Stimulated activated CD4-positive, alpha-beta T cell treated with anti-CD3 and anti-CD28 coated beads, TNF-alpha, amount 100 ng/mL, for 48 hours (primary cell): Measurements from ENCODE around the gene IQUB.
"Not testable (repeated sequence)": the region's sequence is repeated elsewhere in the genome, so short reads cannot be mapped to it uniquely, and the experiment has no call there.

ENCODE experiments used
- DNase-seq, 3 donors: peaks; one replicate each; pipeline ENCODE4 v3.0.0-alpha.2; 2020; ENCODE audit warnings: low read depth in 3 of 3

IQUB gene

GRCh38 chr7:123539871-123540270 is 5.5 kb upstream of the IQUB start:
- no peak for DNase-seq

GRCh38 chr7:123538897-123539296 is 4.5 kb upstream of the IQUB start:
- DNase-seq = no peak

- DNase-seq = no peak
Observed at GRCh38 chr7:123538189-123538714, 3.9 kb upstream of the IQUB start.

GRCh38 chr7:123537026-123537642 is 2.7 kb upstream of the IQUB start:
- no peak for DNase-seq

GRCh38 chr7:123535517-123535916 is 1.1 kb upstream of the IQUB start:
- DNase-seq = no peak

- no peak for DNase-seq
Observed at GRCh38 chr7:123533929-123534382, 439 bp downstream of the IQUB start.

- no peak for DNase-seq
Observed at GRCh38 chr7:123533553-123533917, 860 bp downstream of the IQUB start.

GRCh38 chr7:123532788-123533552 is 1.4 kb downstream of the IQUB start:
- DNase-seq = not testable (repeated sequence)

- DNase-seq = not testable (repeated sequence)
Observed at GRCh38 chr7:123532343-123532742, 2.1 kb downstream of the IQUB start.

GRCh38 chr7:123530035-123530591 is 4.3 kb downstream of the IQUB start:
- not testable (repeated sequence) for DNase-seq

GRCh38 chr7:123528265-123528664 is 6.1 kb downstream of the IQUB start:
- no peak for DNase-seq

GRCh38 chr7:123527712-123528225 is 6.6 kb downstream of the IQUB start:
- not testable (repeated sequence) for DNase-seq

GRCh38 chr7:123526533-123526932 is 7.9 kb downstream of the IQUB start:
- DNase-seq = not testable (repeated sequence)

GRCh38 chr7:123522066-123522465 is 12.3 kb downstream of the IQUB start:
- DNase-seq = no peak

- DNase-seq = no peak
Observed at GRCh38 chr7:123505221-123505620, 29.2 kb downstream of the IQUB start.

GRCh38 chr7:123502201-123502600 is 32.2 kb downstream of the IQUB start:
- no peak for DNase-seq

- DNase-seq = no peak
Observed at GRCh38 chr7:123500878-123501489, 33.4 kb downstream of the IQUB start.

- DNase-seq = no peak
Observed at GRCh38 chr7:123499211-123499970, 35.0 kb downstream of the IQUB start.

GRCh38 chr7:123498601-123499000 is 35.8 kb downstream of the IQUB start:
- DNase-seq = no peak

GRCh38 chr7:123498031-123498430 is 36.4 kb downstream of the IQUB start:
- DNase-seq = no peak

- peak in 1 of 3 donors; percentile 24 for DNase-seq
Observed at GRCh38 chr7:123494193-123494796, 40.1 kb downstream of the IQUB start.
